ENCODE results near the gene WDR4. TPM values are rescaled to one million over a fixed set of nuclear protein-coding genes. Genes with fewer than 3 reads are reported as not detected.

The WDR4 gene
- polyA plus RNA-seq, 2 of the 4 experiments (the other 2 are of a cell fraction): 25.2 to 35.0 TPM

DNA sequence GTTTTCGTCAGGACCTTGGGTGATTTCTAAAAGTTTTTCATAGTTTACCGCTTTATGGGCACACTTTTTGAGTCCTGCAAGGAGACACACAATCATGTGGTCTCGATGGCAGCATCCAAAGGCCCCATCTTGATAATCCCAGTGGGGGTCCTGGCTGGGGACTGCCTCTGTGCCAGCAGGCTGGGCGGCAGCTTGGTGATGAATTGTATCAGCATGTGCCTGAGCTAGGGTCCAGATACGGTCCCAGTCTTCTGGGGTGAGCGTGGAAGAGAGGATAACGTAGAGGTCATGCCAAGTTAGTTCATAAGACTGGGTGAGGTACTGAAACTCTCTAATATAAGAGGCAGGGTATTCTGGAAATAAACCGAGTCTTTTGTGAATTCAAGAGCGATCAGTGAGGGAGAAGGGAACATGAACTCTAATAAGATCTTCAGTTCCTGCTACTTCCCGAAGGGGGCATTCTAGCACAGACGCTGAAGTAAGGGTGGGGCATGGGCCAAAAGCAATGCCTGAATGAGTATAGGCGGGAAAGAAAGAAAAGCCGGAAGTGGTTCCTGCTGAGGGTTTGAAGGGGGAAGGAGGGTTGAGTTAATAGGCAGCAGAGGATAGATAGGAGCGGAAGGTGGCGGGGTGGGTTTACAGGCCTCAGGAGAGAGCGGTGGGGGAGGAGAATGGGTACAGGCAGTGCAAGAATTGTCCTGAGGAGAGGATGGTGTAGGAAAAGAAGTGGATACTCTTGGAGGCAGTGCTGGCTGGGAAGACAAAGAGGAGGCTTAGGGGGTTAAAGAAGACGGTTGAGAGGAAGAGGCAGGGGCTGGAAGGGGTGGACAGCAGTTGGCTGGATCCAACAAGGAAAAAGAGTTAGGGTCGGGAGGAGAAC lies 44.5 kb upstream of the WDR4 start:
- peak; percentile 77 to 94; a peak in 5 of 6 replicates for ATAC-seq
- peak overlapping the region; percentile 55 to 86 for H3K27ac ChIP-seq
- H3K4me1 ChIP-seq: peaks cover 6% of the 10 kb centered on the region; the same call in 1 of the 3 replicates
- TF ChIP-seq CBX8 (IDR thresholded peaks at IDR 0.05) (no peak), CTCF (IDR thresholded peaks at IDR 0.05) (peak; percentile 59), ZNF302 (CRISPR knock-in tag; IDR thresholded peaks at IDR 0.05) (no peak), SMC3 (IDR thresholded peaks at IDR 0.05) (peak; percentile 60), BHLHE40 (IDR thresholded peaks at IDR 0.05; ENCODE audit: low read depth, low read length) (no peak), RAD21 (conservative IDR thresholded peaks at IDR 0.05 in 1 of 2, IDR thresholded peaks at IDR 0.05 in 1 of 2) (peak; percentile 79 to 83)
- TF ChIP-seq, protein P1, sequence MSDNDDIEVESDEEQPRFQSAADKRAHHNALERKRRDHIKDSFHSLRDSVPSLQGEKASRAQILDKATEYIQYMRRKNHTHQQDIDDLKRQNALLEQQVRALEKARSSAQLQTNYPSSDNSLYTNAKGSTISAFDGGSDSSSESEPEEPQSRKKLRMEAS (IDR thresholded peaks at IDR 0.05): peak; percentile 61
- TF ChIP-seq, protein P2, sequence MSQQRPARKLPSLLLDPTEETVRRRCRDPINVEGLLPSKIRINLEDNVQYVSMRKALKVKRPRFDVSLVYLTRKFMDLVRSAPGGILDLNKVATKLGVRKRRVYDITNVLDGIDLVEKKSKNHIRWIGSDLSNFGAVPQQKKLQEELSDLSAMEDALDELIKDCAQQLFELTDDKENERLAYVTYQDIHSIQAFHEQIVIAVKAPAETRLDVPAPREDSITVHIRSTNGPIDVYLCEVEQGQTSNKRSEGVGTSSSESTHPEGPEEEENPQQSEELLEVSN (IDR thresholded peaks at IDR 0.05; ENCODE audit: borderline replicate concordance, low read depth): peak; percentile 65; the same call in 1 of the 2 replicates
- POLR2A ChIA-PET: no interaction called here
- CTCF ChIA-PET: interaction anchor here (0.6 to 1.0 kb wide), 3 partner anchors 10 to 42 kb away, joined by 4 to 5 read pairs (median 5); no protein-coding TSS in a partner anchor
- 42% methylated on average over 15 of the region's 18 CpGs for WGBS (ENCODE audit: missing lambda C conversion rate)
- H3K9me3 ChIP-seq: no peaks in the 10 kb centered on the region
- FAIRE-seq: no peak
- DNase-seq (ENCODE audit: low read depth in 1 of 2, low spot score in 1 of 2): peak; percentile 75 to 83
- H3K4me3 ChIP-seq: no peak overlapping the region
- H3K4me2 ChIP-seq: peak overlapping the region; percentile 12; the same call in 1 of the 3 replicates

GRCh38 chr21:42922918-42923317 lies 43.6 kb upstream of the WDR4 start:
- DNase-seq (ENCODE audit: low read depth in 1 of 2, low spot score in 1 of 2) (no peak), ATAC-seq (no peak), FAIRE-seq (no peak)
- ChIA-PET POLR2A (no interaction called here), CTCF (interaction anchor here (0.6 to 1.0 kb wide), 3 partner anchors 9 to 43 kb away, joined by 4 to 5 read pairs (median 5); no protein-coding TSS in a partner anchor)
- Histone ChIP-seq H3K4me2 (no peak overlapping the region), H3K4me3 (no peak overlapping the region), H3K4me1 (peaks cover 6% of the 10 kb centered on the region; the same call in 1 of the 3 replicates), H3K27ac (no peak overlapping the region), H3K9me3 (no peaks in the 10 kb centered on the region)
- WGBS (ENCODE audit: missing lambda C conversion rate): 96% methylated on average over 5 of the region's 18 CpGs
- TF ChIP-seq RNF2 (IDR thresholded peaks at IDR 0.05; ENCODE audit: borderline replicate concordance, low read depth) (no peak), FOXS1 (CRISPR knock-in tag; IDR thresholded peaks at IDR 0.05) (no peak), ESRRA (IDR thresholded peaks at IDR 0.05; ENCODE audit: borderline replicate concordance, low read length) (no peak), KDM1A (IDR thresholded peaks at IDR 0.05; ENCODE audit: low read depth) (no peak), HDAC2 (IDR thresholded peaks at IDR 0.05) (no peak), CHD4 (IDR thresholded peaks at IDR 0.05; ENCODE audit: borderline replicate concordance) (no peak), EP300 (IDR thresholded peaks at IDR 0.05) (no peak), MAFK (IDR thresholded peaks at IDR 0.05; ENCODE audit: partially characterized antibody) (no peak), HOXA7 (CRISPR knock-in tag; IDR thresholded peaks at IDR 0.05) (no peak), NR3C1 (IDR thresholded peaks at IDR 0.05) (no peak), JUN (IDR thresholded peaks at IDR 0.05) (no peak), CTCF (IDR thresholded peaks at IDR 0.05) (no peak), ZFP36 (IDR thresholded peaks at IDR 0.05; ENCODE audit: borderline replicate concordance, partially characterized antibody) (no peak), BHLHE40 (IDR thresholded peaks at IDR 0.05; ENCODE audit: low read depth, low read length) (no peak), HES2 (IDR thresholded peaks at IDR 0.05) (no peak), SMC3 (IDR thresholded peaks at IDR 0.05) (no peak), HOXB13 (CRISPR knock-in tag; IDR thresholded peaks at IDR 0.05; ENCODE audit: low read depth) (no peak), ELK1 (IDR thresholded peaks at IDR 0.05; ENCODE audit: low read depth, low read length) (no peak), RAD21 (conservative IDR thresholded peaks at IDR 0.05 in 1 of 2, IDR thresholded peaks at IDR 0.05 in 1 of 2) (no peak), FOSL2 (IDR thresholded peaks at IDR 0.05) (no peak), FOSL2 (CRISPR knock-in tag; IDR thresholded peaks at IDR 0.05) (no peak)

Measured in A549 (cell line).